COR-L47 (cell line): ENCODE results near the gene GEMIN4.
"Not testable (repeated sequence)": the region's sequence is repeated elsewhere in the genome, so short reads cannot be mapped to it uniquely, and the experiment has no call there.

Source experiments
- DNase-seq: peaks from one replicate; lab custom pipeline; 2025; lab: John Stamatoyannopoulos, UW

GEMIN4 gene

GRCh38 chr17:703081-703875 lies 48.8 kb downstream of the GEMIN4 start:
- DNase-seq, result no peak

GRCh38 chr17:700504-701094 lies 51.5 kb downstream of the GEMIN4 start:
- no peak for DNase-seq

- no peak for DNase-seq
Measured at GRCh38 chr17:699345-699744, 52.7 kb downstream of the GEMIN4 start.

- DNase-seq, result not testable (repeated sequence)
Measured at GRCh38 chr17:698096-698495, 54.0 kb downstream of the GEMIN4 start.

- DNase-seq, result no peak
Measured at GRCh38 chr17:697682-698081, 54.4 kb downstream of the GEMIN4 start.

GRCh38 chr17:696369-696768 lies 55.7 kb downstream of the GEMIN4 start:
- no peak for DNase-seq
